OCI-LY1 (cell line): Measurements from ENCODE around the gene MIA2.

ENCODE experiments used
- H2AFZ ChIP-seq: fragments of 200-600 bp; sonication (generic), shearing (Covaris generic); 2 replicates; pipeline ENCODE4 v1.6.0; 2014; ENCODE audit warnings: antibody characterized with exemption, mild to moderate bottlenecking, low read length
- H3F3A ChIP-seq: fragments of 200-600 bp; sonication (generic), shearing (Covaris generic); 2 replicates; pipeline ENCODE4 v1.6.0; 2014; ENCODE audit warnings: mild to moderate bottlenecking, antibody characterized with exemption, low read length, moderate library complexity; ENCODE audit not compliant: insufficient read depth
- H3K27ac ChIP-seq: fragments of 200-600 bp; sonication (generic); 2 replicates; pipeline ENCODE4 v1.5.1; 2014; ENCODE audit warnings: low read length, mixed run types, mild to moderate bottlenecking, low read depth; ENCODE audit not compliant: poor library complexity, severe bottlenecking
- H3K27me3 ChIP-seq: fragments of 200-600 bp; sonication (generic); 2 replicates; pipeline ENCODE4 v1.6.0; 2014; ENCODE audit warnings: antibody characterized with exemption, mild to moderate bottlenecking, low read length, moderate library complexity; ENCODE audit not compliant: insufficient read depth
- H3K36me3 ChIP-seq: fragments of 200-600 bp; sonication (generic); 2 replicates; pipeline ENCODE4 v1.6.1; 2014; ENCODE audit warnings: mild to moderate bottlenecking, antibody characterized with exemption, low read length, moderate library complexity, mixed read lengths; ENCODE audit not compliant: insufficient read depth
- H3K4me1 ChIP-seq: fragments of 200-600 bp; sonication (generic); 2 replicates; pipeline ENCODE4 v1.5.1; 2014; ENCODE audit warnings: mild to moderate bottlenecking, low read length, moderate library complexity; ENCODE audit not compliant: insufficient read depth, severe bottlenecking
- H3K4me2 ChIP-seq: fragments of 200-600 bp; sonication (generic), shearing (Covaris generic); 2 replicates; pipeline ENCODE4 v1.6.1; 2014; ENCODE audit warnings: low read length
- H3K4me3 ChIP-seq: fragments of 200-600 bp; sonication (generic); 2 replicates; pipeline ENCODE4 v1.5.1; 2014; ENCODE audit warnings: low read length, low read depth, mild to moderate bottlenecking, mixed read lengths; ENCODE audit not compliant: poor library complexity, severe bottlenecking
- H3K79me2 ChIP-seq: fragments of 200-600 bp; shearing (Covaris generic); 2 replicates; pipeline ENCODE4 v1.6.1; 2016; ENCODE audit warnings: mixed run types, low read length, mixed read lengths; ENCODE audit not compliant: insufficient read depth
- H3K9ac ChIP-seq: fragments of 200-600 bp; sonication (generic), shearing (Covaris generic); 2 replicates; pipeline ENCODE4 v1.6.1; 2014; ENCODE audit warnings: mild to moderate bottlenecking, low read length, mixed read lengths
- H3K9me2 ChIP-seq: fragments of 200-600 bp; sonication (generic), shearing (Covaris generic); 2 replicates; pipeline ENCODE4 v1.6.1; 2014; ENCODE audit warnings: low read depth, mild to moderate bottlenecking, low read length, mixed read lengths
- H3K9me3 ChIP-seq: fragments of 200-600 bp; shearing (Covaris generic); 2 replicates; pipeline ENCODE4 v1.6.1; 2014; ENCODE audit warnings: low read length, mixed read lengths
- H4K20me1 ChIP-seq: fragments of 200-600 bp; sonication (generic), shearing (Covaris generic); 2 replicates; pipeline ENCODE4 v1.6.0; 2016; ENCODE audit warnings: mild to moderate bottlenecking, low read length; ENCODE audit not compliant: insufficient read depth
- EZH2 ChIP-seq: fragments of 200-600 bp; sonication (generic), shearing (Covaris generic); IDR thresholded peaks from 2 replicates; pipeline ENCODE4 v1.8.0; 2017; ENCODE audit warnings: borderline replicate concordance, mixed run types, mild to moderate bottlenecking, antibody characterized with exemption, low read length, moderate library complexity, mixed read lengths
- TF ChIP-seq, protein P1 (sequence below): fragments of 200-600 bp; sonication (generic), shearing (Covaris generic); IDR thresholded peaks from 2 replicates; pipeline ENCODE4 v1.5.1; 2017; ENCODE audit warnings: mild to moderate bottlenecking, antibody characterized with exemption, low read length, moderate library complexity, mixed read lengths

MIA2 gene

DNA sequence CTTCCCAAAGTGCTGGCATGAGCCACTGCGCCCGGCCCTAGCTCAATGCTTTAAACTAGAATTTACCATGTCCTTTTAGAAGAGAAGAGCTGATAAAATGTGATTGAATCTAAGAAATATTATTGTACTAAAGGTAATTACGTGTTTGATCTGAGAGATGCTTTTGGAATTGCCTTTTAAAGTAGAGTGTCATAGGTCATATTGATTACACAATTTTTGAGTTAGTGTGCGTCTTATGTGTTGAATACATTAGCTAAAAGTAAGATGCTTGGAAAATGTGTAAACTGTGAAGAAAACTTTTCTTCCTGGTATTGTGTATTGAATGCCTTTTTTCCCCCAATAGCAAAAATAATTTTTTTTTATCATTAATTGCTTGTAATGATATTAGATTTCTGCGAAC lies 41.7 kb downstream of the MIA2 start:
- Histone ChIP-seq H3K27ac (no peak overlapping the region), H3K9ac (no peak overlapping the region)

DNA sequence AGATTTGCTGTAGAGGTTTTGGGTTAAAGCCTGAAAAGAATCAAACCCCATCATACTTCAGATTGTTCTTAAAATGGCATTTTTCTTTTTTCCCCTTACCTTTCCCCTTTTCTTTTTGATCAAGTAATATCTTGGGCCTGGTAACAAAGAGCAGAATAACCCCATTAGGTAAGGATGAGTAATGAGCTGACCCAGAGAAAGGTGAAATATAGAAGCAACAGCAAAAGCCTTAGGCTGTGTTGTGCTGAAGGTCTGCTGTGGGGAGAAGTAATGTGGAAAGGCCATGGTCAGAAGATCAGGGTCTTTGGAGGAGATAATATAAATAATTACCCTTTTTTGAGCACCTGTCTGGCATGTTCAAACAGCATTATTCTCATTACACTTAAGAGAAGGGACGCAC lies 42.3 kb downstream of the MIA2 start:
- Histone ChIP-seq H3K9ac (no peak overlapping the region), H3K4me3 (no peak overlapping the region), H3K27ac (no peak overlapping the region), H3K79me2 (peaks cover 50% of the 10 kb centered on the region), H2AFZ (no peak overlapping the region), H3F3A (no peaks in the 10 kb centered on the region), H3K9me3 (peaks cover 7% of the 10 kb centered on the region), H3K4me1 (no peaks in the 10 kb centered on the region), H3K27me3 (no peaks in the 10 kb centered on the region), H4K20me1 (no peaks in the 10 kb centered on the region), H3K4me2 (no peak overlapping the region), H3K9me2 (no peaks in the 10 kb centered on the region), H3K36me3 (peaks cover 19% of the 10 kb centered on the region)
- TF ChIP-seq, protein P1, sequence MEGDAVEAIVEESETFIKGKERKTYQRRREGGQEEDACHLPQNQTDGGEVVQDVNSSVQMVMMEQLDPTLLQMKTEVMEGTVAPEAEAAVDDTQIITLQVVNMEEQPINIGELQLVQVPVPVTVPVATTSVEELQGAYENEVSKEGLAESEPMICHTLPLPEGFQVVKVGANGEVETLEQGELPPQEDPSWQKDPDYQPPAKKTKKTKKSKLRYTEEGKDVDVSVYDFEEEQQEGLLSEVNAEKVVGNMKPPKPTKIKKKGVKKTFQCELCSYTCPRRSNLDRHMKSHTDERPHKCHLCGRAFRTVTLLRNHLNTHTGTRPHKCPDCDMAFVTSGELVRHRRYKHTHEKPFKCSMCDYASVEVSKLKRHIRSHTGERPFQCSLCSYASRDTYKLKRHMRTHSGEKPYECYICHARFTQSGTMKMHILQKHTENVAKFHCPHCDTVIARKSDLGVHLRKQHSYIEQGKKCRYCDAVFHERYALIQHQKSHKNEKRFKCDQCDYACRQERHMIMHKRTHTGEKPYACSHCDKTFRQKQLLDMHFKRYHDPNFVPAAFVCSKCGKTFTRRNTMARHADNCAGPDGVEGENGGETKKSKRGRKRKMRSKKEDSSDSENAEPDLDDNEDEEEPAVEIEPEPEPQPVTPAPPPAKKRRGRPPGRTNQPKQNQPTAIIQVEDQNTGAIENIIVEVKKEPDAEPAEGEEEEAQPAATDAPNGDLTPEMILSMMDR, result no peak
- TF ChIP-seq EZH2, result no peak

More for the DNA sequence above, 41.7 kb downstream of the MIA2 start:
- peaks cover 56% of the 10 kb centered on the region for H3K79me2 ChIP-seq
- TF ChIP-seq, protein P1, result no peak
- TF ChIP-seq EZH2, result no peak
- no peaks in the 10 kb centered on the region for H4K20me1 ChIP-seq
- H3K27me3 ChIP-seq, result no peaks in the 10 kb centered on the region
- no peaks in the 10 kb centered on the region for H3F3A ChIP-seq
- H2AFZ ChIP-seq, result no peak overlapping the region
- peaks cover 12% of the 10 kb centered on the region for H3K9me3 ChIP-seq
- peaks cover 23% of the 10 kb centered on the region for H3K36me3 ChIP-seq
- no peak overlapping the region for H3K4me3 ChIP-seq
- H3K4me2 ChIP-seq, result no peak overlapping the region
- H3K9me2 ChIP-seq, result no peaks in the 10 kb centered on the region
- no peaks in the 10 kb centered on the region for H3K4me1 ChIP-seq

DNA sequence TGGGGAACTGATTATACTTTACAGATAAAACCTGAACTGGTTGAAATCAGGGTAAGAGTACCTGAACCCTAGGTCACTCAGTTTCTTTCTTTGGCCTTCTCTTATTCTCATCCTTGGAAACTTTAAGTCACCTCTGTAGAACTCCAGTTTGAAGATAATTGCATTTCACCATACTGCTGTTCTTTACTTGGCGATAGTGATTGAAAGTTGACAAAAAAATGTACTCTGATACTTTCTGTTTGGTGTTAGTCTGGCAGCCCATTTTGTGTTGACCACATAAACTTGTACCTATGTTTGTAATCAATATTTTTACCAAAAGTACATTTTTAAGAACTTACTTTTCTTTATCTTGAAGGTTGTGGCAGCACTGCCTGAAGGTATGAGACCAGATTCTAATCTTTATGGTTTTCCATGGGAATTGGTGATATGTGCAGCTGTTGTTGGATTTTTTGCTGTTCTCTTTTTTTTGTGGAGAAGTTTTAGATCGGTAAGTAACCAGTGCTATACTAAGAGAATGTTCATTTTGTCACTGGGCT lies 42.9 kb downstream of the MIA2 start:
- H3K9me3 ChIP-seq, result peaks cover 1% of the 10 kb centered on the region; the same call in 1 of the 2 replicates
- peaks cover 44% of the 10 kb centered on the region for H3K79me2 ChIP-seq
- no peaks in the 10 kb centered on the region for H3K9me2 ChIP-seq
- H3K27me3 ChIP-seq, result no peaks in the 10 kb centered on the region
- no peaks in the 10 kb centered on the region for H3F3A ChIP-seq
- H3K4me1 ChIP-seq, result no peaks in the 10 kb centered on the region
- H3K9ac ChIP-seq, result no peak overlapping the region
- H3K4me2 ChIP-seq, result no peak overlapping the region
- no peak overlapping the region for H2AFZ ChIP-seq
- no peak overlapping the region for H3K4me3 ChIP-seq
- no peak overlapping the region for H3K27ac ChIP-seq
- H3K36me3 ChIP-seq, result peaks cover 23% of the 10 kb centered on the region
- no peak for TF ChIP-seq EZH2
- TF ChIP-seq, protein P1, result no peak
- H4K20me1 ChIP-seq, result no peaks in the 10 kb centered on the region
